ENCODE measurements around the gene ZNF473.

The ZNF473 gene

GRCh38 chr19:49997709-49998108 lies 28.1 kb upstream of the ZNF473 start:
- no peak for TF ChIP-seq CTCF (IDR thresholded peaks at IDR 0.05; ENCODE audit: insufficient read depth, low read depth, low read length, missing control alignments)
- peak; percentile 55 for DNase-seq (ENCODE audit: low read depth)
- no peak overlapping the region for H3K4me3 ChIP-seq (ENCODE audit: low read depth, low read length)

- DNase-seq (ENCODE audit: low read depth) = no peak
- TF ChIP-seq CTCF (IDR thresholded peaks at IDR 0.05; ENCODE audit: insufficient read depth, low read depth, low read length, missing control alignments) = no peak
- no peak overlapping the region for H3K4me3 ChIP-seq (ENCODE audit: low read depth, low read length)
These were observed 26.3 kb upstream of the ZNF473 start for GRCh38 chr19:49999371-50000010.

- DNase-seq (ENCODE audit: low read depth) = no peak
- H3K4me3 ChIP-seq (ENCODE audit: low read depth, low read length) = no peak overlapping the region
- TF ChIP-seq CTCF (IDR thresholded peaks at IDR 0.05; ENCODE audit: insufficient read depth, low read depth, low read length, missing control alignments) = no peak
These were observed 25.6 kb upstream of the ZNF473 start for GRCh38 chr19:50000038-50000840.

GRCh38 chr19:50000841-50001557 lies 24.8 kb upstream of the ZNF473 start:
- TF ChIP-seq CTCF (IDR thresholded peaks at IDR 0.05; ENCODE audit: insufficient read depth, low read depth, low read length, missing control alignments) = no peak
- DNase-seq (ENCODE audit: low read depth) = no peak
- no peak overlapping the region for H3K4me3 ChIP-seq (ENCODE audit: low read depth, low read length)

GRCh38 chr19:50001775-50002174 lies 24.0 kb upstream of the ZNF473 start:
- TF ChIP-seq CTCF (IDR thresholded peaks at IDR 0.05; ENCODE audit: insufficient read depth, low read depth, low read length, missing control alignments) = no peak
- no peak for DNase-seq (ENCODE audit: low read depth)
- no peak overlapping the region for H3K4me3 ChIP-seq (ENCODE audit: low read depth, low read length)

- TF ChIP-seq CTCF (IDR thresholded peaks at IDR 0.05; ENCODE audit: insufficient read depth, low read depth, low read length, missing control alignments) = no peak
- H3K4me3 ChIP-seq (ENCODE audit: low read depth, low read length) = no peak overlapping the region
- no peak for DNase-seq (ENCODE audit: low read depth)
These were observed 23.3 kb upstream of the ZNF473 start for GRCh38 chr19:50002386-50002960.
